ENCODE results near the gene RNF208. TPM values are rescaled to one million over a fixed set of nuclear protein-coding genes. Genes with fewer than 3 reads are reported as not detected.

The RNF208 gene
- polyA plus RNA-seq, 2 of the 4 experiments (the other 2 are of a cell fraction), result 0.06 to 1.7 TPM

- 96% methylated on average over 18 of the region's 19 CpGs for WGBS (ENCODE audit: missing lambda C conversion rate)
- H3K4me2 ChIP-seq, result no peak overlapping the region
- POLR2A ChIA-PET, result interaction anchor here (2.0 kb wide), 1 partner anchor 55 kb away, joined by 4 read pairs; no protein-coding TSS in a partner anchor
- FAIRE-seq, result no peak
- DNase-seq (ENCODE audit: low read depth in 1 of 2, low spot score in 1 of 2), result no peak
- H3K9me3 ChIP-seq, result no peaks in the 10 kb centered on the region
- CTCF ChIA-PET, result interaction anchor here (11.5 kb wide), 1 partner anchor 12 kb away, joined by 156 read pairs; the partner anchor contains the start of genes LRRC26 and TMEM210
- ATAC-seq, result no peak
- TF ChIP-seq ZC3H11A (IDR thresholded peaks at IDR 0.05) (no peak), ZSCAN20 (CRISPR knock-in tag; IDR thresholded peaks at IDR 0.05) (no peak), FOSB (CRISPR knock-in tag; IDR thresholded peaks at IDR 0.05) (no peak), HDAC2 (IDR thresholded peaks at IDR 0.05) (no peak)
- peaks cover 23% of the 10 kb centered on the region for H3K4me1 ChIP-seq
- no peak overlapping the region for H3K4me3 ChIP-seq
- H3K27ac ChIP-seq, result no peak overlapping the region
Observed at GRCh38 chr9:137185921-137186320, 36.1 kb downstream of the RNF208 start.

DNA sequence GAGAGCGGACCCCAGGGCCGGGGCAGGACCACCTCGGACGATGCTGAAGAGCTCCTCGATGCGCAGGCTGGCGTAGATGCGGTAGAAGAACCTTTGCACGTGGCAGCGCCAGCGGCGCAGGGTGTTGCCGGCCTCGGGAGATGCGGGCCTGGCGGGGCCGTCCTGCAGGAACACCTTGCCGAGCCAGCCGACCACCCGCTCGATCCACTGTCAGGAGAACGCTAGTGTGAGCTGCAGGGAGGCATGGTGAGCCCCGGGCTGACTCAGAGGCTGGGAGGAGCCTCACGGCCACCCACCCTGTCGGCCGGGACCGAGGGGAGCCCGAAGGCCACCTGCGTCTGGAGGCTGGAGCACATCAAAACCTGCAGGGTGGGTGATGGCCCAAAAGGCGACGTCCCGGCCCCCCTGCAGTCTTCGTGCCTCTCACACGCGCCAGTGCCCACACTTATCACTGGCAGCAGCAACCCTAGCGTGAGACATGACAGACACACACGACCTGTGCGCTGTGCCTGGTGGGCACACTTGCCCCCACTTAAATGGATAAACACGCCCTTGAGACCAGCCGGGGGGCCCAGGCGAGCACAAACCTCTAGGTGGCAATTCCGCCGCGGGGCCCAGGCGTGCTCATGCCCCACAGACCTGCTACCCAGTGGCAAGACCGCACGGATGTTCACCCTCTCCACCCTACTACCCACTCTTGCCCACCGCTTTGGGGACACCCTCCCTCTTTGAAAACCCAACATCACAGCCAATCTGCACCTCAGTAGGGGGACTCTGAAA, 37.0 kb downstream of the RNF208 start:
- Histone ChIP-seq H3K27ac (no peak overlapping the region), H3K4me1 (peaks cover 19% of the 10 kb centered on the region), H3K4me2 (no peak overlapping the region), H3K4me3 (no peak overlapping the region), H3K9me3 (no peaks in the 10 kb centered on the region)
- POLR2A ChIA-PET, result interaction anchor here (1.2 to 2.0 kb wide), 2 partner anchors 16 to 56 kb away, joined by 3 to 4 read pairs; partner anchors contain the start of gene TPRN
- DNase-seq (ENCODE audit: low read depth in 1 of 2, low spot score in 1 of 2), result no peak
- WGBS (ENCODE audit: missing lambda C conversion rate), result 94% methylated on average over 46 of the region's 48 CpGs
- CTCF ChIA-PET, result interaction anchor here (11.5 kb wide), 1 partner anchor 11 kb away, joined by 156 read pairs; the partner anchor contains the start of genes LRRC26 and TMEM210
- no peak for FAIRE-seq
- TF ChIP-seq KDM5A (IDR thresholded peaks at IDR 0.05), result no peak
- TF ChIP-seq HOXB13 (CRISPR knock-in tag; IDR thresholded peaks at IDR 0.05; ENCODE audit: low read depth), result no peak
- TF ChIP-seq, protein P1, sequence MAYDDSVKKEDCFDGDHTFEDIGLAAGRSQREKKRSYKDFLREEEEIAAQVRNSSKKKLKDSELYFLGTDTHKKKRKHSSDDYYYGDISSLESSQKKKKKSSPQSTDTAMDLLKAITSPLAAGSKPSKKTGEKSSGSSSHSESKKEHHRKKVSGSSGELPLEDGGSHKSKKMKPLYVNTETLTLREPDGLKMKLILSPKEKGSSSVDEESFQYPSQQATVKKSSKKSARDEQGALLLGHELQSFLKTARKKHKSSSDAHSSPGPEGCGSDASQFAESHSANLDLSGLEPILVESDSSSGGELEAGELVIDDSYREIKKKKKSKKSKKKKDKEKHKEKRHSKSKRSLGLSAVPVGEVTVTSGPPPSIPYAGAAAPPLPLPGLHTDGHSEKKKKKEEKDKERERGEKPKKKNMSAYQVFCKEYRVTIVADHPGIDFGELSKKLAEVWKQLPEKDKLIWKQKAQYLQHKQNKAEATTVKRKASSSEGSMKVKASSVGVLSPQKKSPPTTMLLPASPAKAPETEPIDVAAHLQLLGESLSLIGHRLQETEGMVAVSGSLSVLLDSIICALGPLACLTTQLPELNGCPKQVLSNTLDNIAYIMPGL (CRISPR knock-in tag; IDR thresholded peaks at IDR 0.05; ENCODE audit: borderline replicate concordance), result no peak
- no peak for TF ChIP-seq BHLHE40 (IDR thresholded peaks at IDR 0.05; ENCODE audit: low read depth, low read length)
- no peak for TF ChIP-seq SMC3 (IDR thresholded peaks at IDR 0.05)
- no peak for ATAC-seq

DNA sequence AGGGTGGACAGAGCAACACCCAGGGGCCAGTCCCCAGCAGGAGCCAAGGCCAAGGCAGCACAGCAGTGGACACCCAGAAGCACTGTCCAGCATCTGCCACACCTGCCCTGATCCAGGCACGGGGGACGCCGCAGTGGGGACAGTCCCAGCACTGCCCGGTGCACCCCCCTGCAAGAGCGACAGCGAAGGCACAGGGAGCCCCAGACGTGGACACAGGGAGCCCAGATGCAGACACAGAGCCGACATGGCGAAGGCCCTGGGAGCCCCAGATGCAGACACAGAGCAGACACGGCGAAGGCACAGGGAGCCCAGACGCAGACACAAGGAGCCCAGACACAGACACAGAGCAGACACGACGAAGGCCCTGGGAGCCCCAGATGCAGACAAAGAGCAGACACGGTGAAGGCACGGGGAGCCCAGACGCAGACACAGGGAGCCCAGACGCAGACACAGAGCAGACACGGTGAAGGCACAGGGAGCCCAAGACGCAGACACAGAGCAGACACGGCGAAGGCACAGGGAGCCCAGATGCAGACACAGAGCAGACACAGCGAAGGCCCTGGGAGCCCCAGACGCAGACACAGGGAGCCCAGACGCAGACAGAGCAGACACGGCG, 38.0 kb downstream of the RNF208 start:
- ChIA-PET CTCF (interaction anchor here (1.0 to 1.4 kb wide), 3 partner anchors 16 to 116 kb away, joined by 3 to 7 read pairs (median 3); partner anchors contain the start of gene RNF224), POLR2A (interaction anchor here (1.2 kb wide), 1 partner anchor 17 kb away, joined by 3 read pairs; the partner anchor contains the start of gene TPRN)
- TF ChIP-seq FOXS1 (CRISPR knock-in tag; IDR thresholded peaks at IDR 0.05) (no peak), FOSB (CRISPR knock-in tag; IDR thresholded peaks at IDR 0.05) (no peak), NFE2L2 (conservative IDR thresholded peaks at IDR 0.05; ENCODE audit: low read length) (no peak), JUN (IDR thresholded peaks at IDR 0.05) (no peak), BHLHE40 (IDR thresholded peaks at IDR 0.05; ENCODE audit: low read depth, low read length) (no peak), EHF (CRISPR knock-in tag; IDR thresholded peaks at IDR 0.05) (no peak), TP53 (CRISPR knock-in tag; IDR thresholded peaks at IDR 0.05) (no peak), CHD2 (IDR thresholded peaks at IDR 0.05; ENCODE audit: low read length, partially characterized antibody) (no peak), GATA3 (IDR thresholded peaks at IDR 0.05; ENCODE audit: borderline replicate concordance) (no peak), MAFK (IDR thresholded peaks at IDR 0.05; ENCODE audit: partially characterized antibody) (no peak)
- peaks cover 11% of the 10 kb centered on the region for H3K4me1 ChIP-seq
- no peak overlapping the region for H3K4me3 ChIP-seq
- no peak for ATAC-seq
- no peak for FAIRE-seq
- no peak overlapping the region for H3K4me2 ChIP-seq
- no peak for DNase-seq (ENCODE audit: low read depth in 1 of 2, low spot score in 1 of 2)
- 95% methylated on average over 23 of the region's 27 CpGs for WGBS (ENCODE audit: missing lambda C conversion rate)
- H3K27ac ChIP-seq, result no peak overlapping the region
- H3K9me3 ChIP-seq, result no peaks in the 10 kb centered on the region

DNA sequence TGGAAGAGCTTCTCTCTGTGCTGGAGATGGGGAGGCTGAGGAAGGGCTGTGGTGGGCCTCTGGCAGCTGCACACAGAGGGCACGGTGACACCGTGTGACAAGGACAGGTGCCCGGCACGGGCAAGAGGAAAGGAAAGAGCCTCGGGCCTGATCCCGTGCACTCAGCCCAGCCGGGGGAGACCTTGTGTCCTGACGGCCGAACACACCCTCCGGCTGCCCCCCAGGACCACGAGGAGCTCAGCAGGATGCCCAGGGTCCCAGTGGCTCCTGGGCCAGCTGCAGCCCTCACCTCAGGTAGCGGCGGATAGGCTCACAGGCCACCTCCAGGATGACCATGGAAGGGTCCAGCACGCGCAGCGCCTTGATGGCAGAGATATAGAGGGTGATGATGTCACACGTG, 39.2 kb downstream of the RNF208 start:
- DNase-seq (ENCODE audit: low read depth in 1 of 2, low spot score in 1 of 2), result no peak
- Histone ChIP-seq H3K4me1 (peaks cover 11% of the 10 kb centered on the region), H3K27ac (no peak overlapping the region), H3K4me3 (no peak overlapping the region), H3K9me3 (no peaks in the 10 kb centered on the region), H3K4me2 (no peak overlapping the region)
- FAIRE-seq, result no peak
- WGBS (ENCODE audit: missing lambda C conversion rate), result 95% methylated on average over 12 of the region's 17 CpGs
- no peak for ATAC-seq
- ChIA-PET CTCF (interaction anchor here (0.8 to 1.7 kb wide), 7 partner anchors 8 to 115 kb away, joined by 3 to 7 read pairs (median 3); partner anchors contain the start of genes RNF224 and TMEM210), POLR2A (no interaction called here)
- TF ChIP-seq EHMT2 (IDR thresholded peaks at IDR 0.05; ENCODE audit: low read depth) (no peak), FOSL2 (IDR thresholded peaks at IDR 0.05) (no peak), FOSL2 (CRISPR knock-in tag; IDR thresholded peaks at IDR 0.05) (no peak), FOXS1 (CRISPR knock-in tag; IDR thresholded peaks at IDR 0.05) (no peak), HEYL (CRISPR knock-in tag; IDR thresholded peaks at IDR 0.05) (no peak), JUN (IDR thresholded peaks at IDR 0.05) (no peak), HDAC2 (IDR thresholded peaks at IDR 0.05) (no peak), MAZ (IDR thresholded peaks at IDR 0.05; ENCODE audit: borderline replicate concordance, low read depth, low read length) (no peak), NFE2L2 (conservative IDR thresholded peaks at IDR 0.05; ENCODE audit: low read length) (no peak), RARB (CRISPR knock-in tag; IDR thresholded peaks at IDR 0.05) (no peak), NPAS2 (CRISPR knock-in tag; IDR thresholded peaks at IDR 0.05; ENCODE audit: borderline replicate concordance) (no peak), MYC (IDR thresholded peaks at IDR 0.05; ENCODE audit: borderline replicate concordance, low read length) (no peak), POLR2AphosphoS2 (conservative IDR thresholded peaks at IDR 0.05; ENCODE audit: low read length) (no peak), CHD4 (IDR thresholded peaks at IDR 0.05; ENCODE audit: borderline replicate concordance) (no peak)
- TF ChIP-seq, protein P2, sequence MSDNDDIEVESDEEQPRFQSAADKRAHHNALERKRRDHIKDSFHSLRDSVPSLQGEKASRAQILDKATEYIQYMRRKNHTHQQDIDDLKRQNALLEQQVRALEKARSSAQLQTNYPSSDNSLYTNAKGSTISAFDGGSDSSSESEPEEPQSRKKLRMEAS (IDR thresholded peaks at IDR 0.05), result no peak
